NT2/D1 (cell line): ENCODE data around the gene CDK15.

Experiments used
- SUZ12 ChIP-seq: IDR thresholded peaks from 2 replicates; pipeline ENCODE4 v1.6.1; 2011; ENCODE audit not compliant: insufficient read length, insufficient read depth; ENCODE audit errors: extremely low read depth
- YY1 ChIP-seq: IDR thresholded peaks from 2 replicates; pipeline ENCODE4 v1.6.1; 2011; ENCODE audit not compliant: insufficient read length, insufficient read depth

DNA sequence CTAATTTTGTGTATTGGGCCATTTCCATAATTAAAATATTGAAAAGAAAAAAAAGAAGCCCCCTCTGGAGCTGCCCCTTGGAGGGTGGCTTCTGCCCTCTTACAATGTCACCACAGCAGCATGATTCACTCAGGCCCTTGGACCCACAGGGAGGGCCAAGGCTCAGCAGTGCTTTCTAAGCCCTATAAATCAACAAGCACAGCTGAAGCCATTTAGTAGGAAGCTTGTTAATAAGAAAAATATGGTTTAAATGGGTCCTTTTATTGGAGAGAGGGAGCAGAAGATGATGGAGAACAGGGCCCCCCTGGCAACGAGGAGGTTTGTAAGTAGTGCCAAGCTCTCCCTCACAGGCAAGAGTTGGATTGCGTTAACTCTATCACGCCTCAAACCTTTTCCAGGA lies 119.7 kb downstream of the CDK15 start:
- TF ChIP-seq YY1, result no peak
- TF ChIP-seq SUZ12, result no peak
